MM.1S (cell line): ENCODE measurements around the gene OIT3.

Experiments
- DNase-seq: peaks from one replicate; pipeline ENCODE4 v3.0.0-alpha.2; 2015
- H2AFZ ChIP-seq: fragments of 300-600 bp; sonication (generic); 2 replicates; pipeline ENCODE4 v1.6.0; 2016; ENCODE audit warnings: antibody characterized with exemption, low read length
- H3F3A ChIP-seq: fragments of 300-600 bp; sonication (generic); 2 replicates; pipeline ENCODE4 v1.6.1; 2016; ENCODE audit warnings: mild to moderate bottlenecking, antibody characterized with exemption, low read length, moderate library complexity, mixed read lengths; ENCODE audit not compliant: insufficient read depth
- H3K27ac ChIP-seq: fragments of 300-600 bp; sonication (generic); 2 replicates; pipeline ENCODE4 v1.5.1; 2016; ENCODE audit warnings: mild to moderate bottlenecking, low read length
- H3K27me3 ChIP-seq: fragments of 300-600 bp; sonication (generic); replicated peaks from 2 replicates; pipeline ENCODE4 v1.6.0; 2016; ENCODE audit warnings: low read length; ENCODE audit not compliant: insufficient read depth
- H3K36me3 ChIP-seq: fragments of 300-600 bp; sonication (generic); replicated peaks from 2 replicates; pipeline ENCODE4 v1.6.1; 2016; ENCODE audit warnings: mild to moderate bottlenecking, low read length, mixed read lengths; ENCODE audit not compliant: insufficient read depth
- H3K4me1 ChIP-seq: fragments of 300-600 bp; sonication (generic); 2 replicates; pipeline ENCODE4 v1.6.1; 2016; ENCODE audit warnings: low read length, mixed read lengths
- H3K4me2 ChIP-seq: fragments of 300-600 bp; sonication (generic); 2 replicates; pipeline ENCODE4 v1.6.0; 2016; ENCODE audit warnings: low read depth, low read length
- H3K4me3 ChIP-seq: fragments of 300-600 bp; sonication (generic); 2 replicates; pipeline ENCODE4 v1.5.1; 2016; ENCODE audit warnings: low read length, mixed read lengths
- H3K79me2 ChIP-seq: fragments of 300-600 bp; sonication (generic); 2 replicates; pipeline ENCODE4 v1.6.1; 2016; ENCODE audit warnings: mixed run types, low read length, mixed read lengths
- H3K9ac ChIP-seq: fragments of 300-600 bp; sonication (generic); 2 replicates; pipeline ENCODE4 v1.6.1; 2016; ENCODE audit warnings: low read length, mixed read lengths
- H3K9me2 ChIP-seq: fragments of 300-600 bp; sonication (generic); replicated peaks from 2 replicates; pipeline ENCODE4 v1.6.1; 2016; ENCODE audit warnings: mild to moderate bottlenecking, low read length, mixed read lengths; ENCODE audit not compliant: insufficient read depth
- H3K9me3 ChIP-seq: fragments of 300-600 bp; sonication (generic); replicated peaks from 2 replicates; pipeline ENCODE4 v1.6.1; 2016; ENCODE audit warnings: mild to moderate bottlenecking, low read length, mixed read lengths; ENCODE audit not compliant: insufficient read depth
- H4K20me1 ChIP-seq: fragments of 300-600 bp; sonication (generic); 2 replicates; pipeline ENCODE4 v1.6.1; 2016; ENCODE audit warnings: mild to moderate bottlenecking, low read length, moderate library complexity, mixed read lengths; ENCODE audit not compliant: insufficient read depth
- EZH2 ChIP-seq: fragments of 300-600 bp; sonication (generic); optimal IDR thresholded peaks from 2 replicates; pipeline ENCODE3; 2017; ENCODE audit warnings: low read depth, mild to moderate bottlenecking, antibody characterized with exemption, low read length, mixed read lengths
- EZH2phosphoT487 ChIP-seq: fragments of 300-600 bp; sonication (generic); IDR thresholded peaks from 2 replicates; pipeline ENCODE4 v1.6.1; 2018; ENCODE audit warnings: antibody characterized with exemption, low read length
- TF ChIP-seq, protein P1 (sequence below): fragments of 300-600 bp; sonication (generic); IDR thresholded peaks from 2 replicates; pipeline ENCODE4 v1.5.1; 2016; ENCODE audit warnings: antibody characterized with exemption, low read length, mixed read lengths

The OIT3 gene

DNA sequence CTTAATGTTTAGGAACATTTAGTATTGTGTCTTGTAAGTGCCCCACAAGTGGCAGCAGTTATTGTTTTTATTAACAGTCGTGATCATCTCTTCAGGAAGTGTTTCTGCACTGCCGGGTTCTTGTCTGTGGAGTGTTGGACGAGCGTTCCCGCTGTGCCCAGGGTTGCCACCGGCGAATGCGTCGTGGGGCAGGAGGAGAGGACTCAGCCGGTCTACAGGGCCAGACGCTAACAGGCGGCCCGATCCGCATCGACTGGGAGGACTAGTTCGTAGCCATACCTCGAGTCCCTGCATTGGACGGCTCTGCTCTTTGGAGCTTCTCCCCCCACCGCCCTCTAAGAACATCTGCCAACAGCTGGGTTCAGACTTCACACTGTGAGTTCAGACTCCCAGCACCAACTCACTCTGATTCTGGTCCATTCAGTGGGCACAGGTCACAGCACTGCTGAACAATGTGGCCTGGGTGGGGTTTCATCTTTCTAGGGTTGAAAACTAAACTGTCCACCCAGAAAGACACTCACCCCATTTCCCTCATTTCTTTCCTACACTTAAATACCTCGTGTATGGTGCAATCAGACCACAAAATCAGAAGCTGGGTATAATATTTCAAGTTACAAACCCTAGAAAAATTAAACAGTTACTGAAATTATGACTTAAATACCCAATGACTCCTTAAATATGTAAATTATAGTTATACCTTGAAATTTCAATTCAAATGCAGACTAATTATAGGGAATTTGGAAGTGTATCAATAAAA lies 38.9 kb downstream of the OIT3 start:
- Histone ChIP-seq H3K9me3 (no peaks in the 10 kb centered on the region), H3K27me3 (no peaks in the 10 kb centered on the region), H3F3A (no peaks in the 10 kb centered on the region), H3K4me2 (no peak overlapping the region), H3K4me3 (no peak overlapping the region), H3K9ac (no peak overlapping the region), H3K27ac (no peak overlapping the region), H3K36me3 (no peaks in the 10 kb centered on the region), H2AFZ (no peak overlapping the region), H3K4me1 (no peaks in the 10 kb centered on the region), H3K9me2 (no peaks in the 10 kb centered on the region), H4K20me1 (no peaks in the 10 kb centered on the region), H3K79me2 (no peaks in the 10 kb centered on the region)
- TF ChIP-seq, protein P1, sequence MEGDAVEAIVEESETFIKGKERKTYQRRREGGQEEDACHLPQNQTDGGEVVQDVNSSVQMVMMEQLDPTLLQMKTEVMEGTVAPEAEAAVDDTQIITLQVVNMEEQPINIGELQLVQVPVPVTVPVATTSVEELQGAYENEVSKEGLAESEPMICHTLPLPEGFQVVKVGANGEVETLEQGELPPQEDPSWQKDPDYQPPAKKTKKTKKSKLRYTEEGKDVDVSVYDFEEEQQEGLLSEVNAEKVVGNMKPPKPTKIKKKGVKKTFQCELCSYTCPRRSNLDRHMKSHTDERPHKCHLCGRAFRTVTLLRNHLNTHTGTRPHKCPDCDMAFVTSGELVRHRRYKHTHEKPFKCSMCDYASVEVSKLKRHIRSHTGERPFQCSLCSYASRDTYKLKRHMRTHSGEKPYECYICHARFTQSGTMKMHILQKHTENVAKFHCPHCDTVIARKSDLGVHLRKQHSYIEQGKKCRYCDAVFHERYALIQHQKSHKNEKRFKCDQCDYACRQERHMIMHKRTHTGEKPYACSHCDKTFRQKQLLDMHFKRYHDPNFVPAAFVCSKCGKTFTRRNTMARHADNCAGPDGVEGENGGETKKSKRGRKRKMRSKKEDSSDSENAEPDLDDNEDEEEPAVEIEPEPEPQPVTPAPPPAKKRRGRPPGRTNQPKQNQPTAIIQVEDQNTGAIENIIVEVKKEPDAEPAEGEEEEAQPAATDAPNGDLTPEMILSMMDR: no peak
- no peak for TF ChIP-seq EZH2
- no peak for TF ChIP-seq EZH2phosphoT487
- no peak for DNase-seq

DNA sequence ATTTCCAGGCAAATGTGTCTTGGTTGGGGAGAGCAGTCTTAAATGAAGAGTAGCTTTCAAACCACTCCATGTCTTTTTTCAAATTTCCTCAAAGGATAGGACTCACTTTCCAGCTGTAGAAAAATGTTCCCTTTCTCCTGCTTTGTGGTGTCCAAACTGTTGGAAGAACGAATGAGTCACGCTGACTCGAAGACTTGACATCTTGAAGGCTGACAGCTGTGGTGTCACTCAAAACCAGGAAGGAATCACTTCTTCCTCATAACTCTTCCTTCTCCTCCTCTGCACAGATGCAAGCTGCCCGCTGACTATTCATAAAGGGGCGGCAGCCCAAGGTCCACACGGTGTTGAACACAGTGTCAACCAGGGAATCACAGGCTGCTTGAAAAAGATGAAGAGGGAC lies 41.8 kb downstream of the OIT3 start:
- no peaks in the 10 kb centered on the region for H3K9me3 ChIP-seq
- H3K36me3 ChIP-seq: no peaks in the 10 kb centered on the region
- no peaks in the 10 kb centered on the region for H3K27me3 ChIP-seq
- no peaks in the 10 kb centered on the region for H3K79me2 ChIP-seq
- no peak overlapping the region for H3K4me3 ChIP-seq
- no peaks in the 10 kb centered on the region for H4K20me1 ChIP-seq
- no peak overlapping the region for H3K27ac ChIP-seq
- H3K9ac ChIP-seq: no peak overlapping the region
- DNase-seq: no peak
- H3K9me2 ChIP-seq: no peaks in the 10 kb centered on the region
- H3F3A ChIP-seq: no peaks in the 10 kb centered on the region
- H2AFZ ChIP-seq: no peak overlapping the region
- no peak overlapping the region for H3K4me2 ChIP-seq
- no peak for TF ChIP-seq EZH2phosphoT487
- TF ChIP-seq, protein P1: no peak
- TF ChIP-seq EZH2: no peak
- H3K4me1 ChIP-seq: no peaks in the 10 kb centered on the region

DNA sequence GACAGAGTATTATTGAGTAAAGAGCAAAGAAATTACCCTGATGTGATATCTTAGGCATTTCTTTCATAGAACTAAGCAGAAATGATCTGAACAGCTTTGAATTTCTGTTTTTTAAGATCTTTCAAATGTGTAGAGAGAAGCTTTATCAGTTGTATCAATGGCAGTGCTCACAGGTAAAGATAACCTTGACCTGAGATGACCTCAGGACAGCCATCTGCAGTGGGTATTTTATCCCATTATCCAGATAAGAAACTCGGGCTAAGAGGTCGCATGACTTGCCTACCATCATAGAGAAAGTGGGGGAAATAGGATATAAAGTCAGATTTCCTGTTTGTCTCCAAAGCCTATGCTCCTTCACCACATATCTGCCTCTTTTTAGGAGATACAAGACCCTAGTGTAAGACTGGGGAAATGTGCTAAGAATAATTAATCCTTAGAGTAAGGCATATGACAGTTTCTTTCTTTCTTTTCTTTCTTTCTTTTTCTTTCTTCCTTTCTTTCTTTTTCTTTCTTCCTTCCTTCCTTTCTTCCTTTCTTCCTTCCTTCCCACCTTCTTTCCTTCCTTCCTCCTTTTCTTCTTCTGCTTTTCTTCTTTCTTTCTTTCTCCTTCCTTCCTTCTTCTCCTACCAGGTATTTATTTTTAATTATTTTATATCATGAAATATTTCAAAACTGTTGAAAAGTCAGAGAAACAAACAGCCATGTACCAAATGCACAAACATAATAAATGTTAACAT lies 50.1 kb downstream of the OIT3 start:
- Histone ChIP-seq H3F3A (no peaks in the 10 kb centered on the region), H3K4me1 (no peaks in the 10 kb centered on the region), H3K4me2 (no peak overlapping the region), H3K9me2 (no peaks in the 10 kb centered on the region), H3K4me3 (no peak overlapping the region), H4K20me1 (no peaks in the 10 kb centered on the region), H3K36me3 (no peaks in the 10 kb centered on the region), H3K9ac (no peak overlapping the region), H3K27me3 (no peaks in the 10 kb centered on the region), H3K27ac (no peak overlapping the region), H3K79me2 (no peaks in the 10 kb centered on the region), H2AFZ (no peak overlapping the region), H3K9me3 (no peaks in the 10 kb centered on the region)
- no peak for DNase-seq
- TF ChIP-seq EZH2phosphoT487: no peak
- TF ChIP-seq, protein P1: no peak
- no peak for TF ChIP-seq EZH2
